WTC11 (cell line): Measurements from ENCODE around the gene DAZAP2. TPM values are rescaled to one million over a fixed set of nuclear protein-coding genes. Genes with fewer than 3 reads are reported as not detected.
"Not testable (repeated sequence)": the region's sequence is repeated elsewhere in the genome, so short reads cannot be mapped to it uniquely, and the experiment has no call there.

ENCODE experiments used
- ATAC-seq: fragments of 200-7000 bp; cut with Tn5 transposase; 2 replicates; pipeline ENCODE4 v1.10.0; 2021; ENCODE audit warnings: mild to moderate bottlenecking, moderate library complexity
- CTCF ChIA-PET: fragments of 300-600 bp; sonication (Branson Sonifier 250); formaldehyde crosslinking; loops from one replicate; lab custom pipeline; 2021; ENCODE audit warnings: antibody characterized with exemption; lab: Charles Lee
- POLR2A ChIA-PET: fragments of 350-600 bp; sonication (Branson Sonifier 250); formaldehyde crosslinking; loops from one replicate; lab custom pipeline; 2021; ENCODE audit warnings: antibody characterized with exemption; lab: Charles Lee
- DNase-seq: peaks from one replicate; pipeline ENCODE4 v3.0.0; 2021; ENCODE audit warnings: low spot score
- H3K27ac Mint-ChIP-seq: 2 replicates; pipeline ENCODE4 v1.8.0; 2021; ENCODE audit warnings: mixed read lengths
- H3K27me3 Mint-ChIP-seq: 2 replicates; pipeline ENCODE4 v1.8.0; 2021; ENCODE audit warnings: low read depth, mild to moderate bottlenecking, moderate library complexity, mixed read lengths
- H3K36me3 Mint-ChIP-seq: 2 replicates; pipeline ENCODE4 v1.8.0; 2021; ENCODE audit warnings: mixed read lengths
- H3K4me1 Mint-ChIP-seq: 2 replicates; pipeline ENCODE4 v1.8.0; 2022; ENCODE audit warnings: mixed read lengths
- H3K4me3 Mint-ChIP-seq: 2 replicates; pipeline ENCODE4 v1.8.0; 2021; ENCODE audit warnings: mild to moderate bottlenecking, moderate library complexity, mixed read lengths
- H3K9me3 Mint-ChIP-seq: 2 replicates; pipeline ENCODE4 v1.8.0; 2021; ENCODE audit warnings: mixed read lengths
- MXD4 ChIP-seq: fragments of 250-450 bp; sonication (Bioruptor Pico); IDR thresholded peaks from 2 replicates; pipeline ENCODE4 v1.8.0; 2021; ENCODE audit warnings: mild to moderate bottlenecking, moderate library complexity, borderline replicate concordance
- NR1H2 ChIP-seq: sonication (generic); formaldehyde crosslinking; IDR thresholded peaks from 2 replicates; pipeline ENCODE4 v1.9.0; 2021; ENCODE audit warnings: mild to moderate bottlenecking, moderate library complexity, missing genetic modification reagents
- SMAD3 ChIP-seq: sonication (generic); formaldehyde crosslinking; IDR thresholded peaks from 2 replicates; pipeline ENCODE4 v1.8.0; 2022; ENCODE audit warnings: missing genetic modification reagents, mild to moderate bottlenecking, borderline replicate concordance
- TEAD1 ChIP-seq: sonication (generic); formaldehyde crosslinking; IDR thresholded peaks from 2 replicates; pipeline ENCODE4 v1.8.0; 2022; ENCODE audit warnings: mild to moderate bottlenecking, missing genetic modification reagents
- total RNA-seq: library from RNA; stranded (reverse); gene quantifications from 3 replicates; pipeline ENCODE4 v1.2.3, GENCODE V29; 2021

DAZAP2 gene
- total RNA-seq, 1 experiment from 2014 or later, result 35.8 TPM

GRCh38 chr12:51285843-51286242, 47.2 kb downstream of the DAZAP2 start:
- CTCF ChIA-PET, result interaction anchor here (1.0 kb wide), 1 partner anchor 56 kb away, joined by 3 read pairs; no protein-coding TSS in a partner anchor
- ATAC-seq (no peak), DNase-seq (no peak)
- Mint-ChIP-seq H3K36me3 (no peaks in the 10 kb centered on the region), H3K27me3 (no peaks in the 10 kb centered on the region), H3K27ac (no peak overlapping the region), H3K4me3 (no peak overlapping the region), H3K4me1 (peaks cover 4% of the 10 kb centered on the region; the same call in 1 of the 2 replicates), H3K9me3 (no peaks in the 10 kb centered on the region)
- POLR2A ChIA-PET, result no interaction called here
- TF ChIP-seq MXD4 (CRISPR knock-in tag) (no peak), SMAD3 (no peak), NR1H2 (CRISPR knock-in tag) (no peak), TEAD1 (CRISPR knock-in tag) (no peak)

GRCh38 chr12:51291603-51292513, 53.2 kb downstream of the DAZAP2 start:
- H3K27ac Mint-ChIP-seq, H3K9me3 Mint-ChIP-seq, DNase-seq, H3K27me3 Mint-ChIP-seq, H3K4me3 Mint-ChIP-seq, POLR2A ChIA-PET, H3K4me1 Mint-ChIP-seq, H3K36me3 Mint-ChIP-seq: not testable (repeated sequence)
- CTCF ChIA-PET, result interaction anchor here (0.5 to 2.8 kb wide), 3 partner anchors 22 to 147 kb away, joined by 4 to 11 read pairs (median 9); partner anchors contain the start of gene SMAGP
- peak; percentile 82 for ATAC-seq

Other genes with a start within 250 kb of the DAZAP2 start
- gene SLC11A2, start 212.4 kb upstream of the DAZAP2 start, total RNA-seq, result 48.6 to 58.0 TPM (median 54.6 TPM) in 3 replicates
- gene LETMD1, start 190.5 kb upstream of the DAZAP2 start, total RNA-seq, result 43.3 to 45.9 TPM (median 45.8 TPM) in 3 replicates
- gene CSRNP2, start 155.2 kb upstream of the DAZAP2 start, total RNA-seq, result 33.7 to 36.1 TPM (median 34.2 TPM) in 3 replicates
- 35.4 to 37.8 TPM (median 37.4 TPM) in 3 replicates for gene TFCP2, start 65.7 kb upstream of the DAZAP2 start, total RNA-seq
- gene POU6F1, start 20.8 kb upstream of the DAZAP2 start, total RNA-seq, result 10.2 to 14.5 TPM (median 11.2 TPM) in 3 replicates
- 11.6 to 12.5 TPM (median 11.7 TPM) in 3 replicates for gene SMAGP, start 31.6 kb downstream of the DAZAP2 start, total RNA-seq
- 0.14 to 0.44 TPM (median 0.20 TPM) in 3 replicates for gene BIN2, start 85.3 kb downstream of the DAZAP2 start, total RNA-seq
- gene CELA1, start 107.9 kb downstream of the DAZAP2 start, total RNA-seq, result not detected in 3 replicates
- gene GALNT6, start 152.6 kb downstream of the DAZAP2 start, total RNA-seq, result 11.0 to 18.3 TPM (median 11.2 TPM) in 3 replicates
- gene SLC4A8, start 186.0 kb downstream of the DAZAP2 start, total RNA-seq, result 13.1 to 23.5 TPM (median 16.9 TPM) in 3 replicates